GM19025 (cell line): ENCODE measurements around the gene BOLA3.
"Not testable (repeated sequence)": the region's sequence is repeated elsewhere in the genome, so short reads cannot be mapped to it uniquely, and the experiment has no call there.

Experiments
- ATAC-seq: cut with Tn5 transposase; IDR thresholded peaks from one replicate; pipeline ENCODE4 v1.9.1; 2021; ENCODE audit warnings: mild to moderate bottlenecking, low read depth, moderate library complexity; ENCODE audit not compliant: unreplicated experiment

Gene BOLA3, protein sequence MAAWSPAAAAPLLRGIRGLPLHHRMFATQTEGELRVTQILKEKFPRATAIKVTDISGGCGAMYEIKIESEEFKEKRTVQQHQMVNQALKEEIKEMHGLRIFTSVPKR

DNA sequence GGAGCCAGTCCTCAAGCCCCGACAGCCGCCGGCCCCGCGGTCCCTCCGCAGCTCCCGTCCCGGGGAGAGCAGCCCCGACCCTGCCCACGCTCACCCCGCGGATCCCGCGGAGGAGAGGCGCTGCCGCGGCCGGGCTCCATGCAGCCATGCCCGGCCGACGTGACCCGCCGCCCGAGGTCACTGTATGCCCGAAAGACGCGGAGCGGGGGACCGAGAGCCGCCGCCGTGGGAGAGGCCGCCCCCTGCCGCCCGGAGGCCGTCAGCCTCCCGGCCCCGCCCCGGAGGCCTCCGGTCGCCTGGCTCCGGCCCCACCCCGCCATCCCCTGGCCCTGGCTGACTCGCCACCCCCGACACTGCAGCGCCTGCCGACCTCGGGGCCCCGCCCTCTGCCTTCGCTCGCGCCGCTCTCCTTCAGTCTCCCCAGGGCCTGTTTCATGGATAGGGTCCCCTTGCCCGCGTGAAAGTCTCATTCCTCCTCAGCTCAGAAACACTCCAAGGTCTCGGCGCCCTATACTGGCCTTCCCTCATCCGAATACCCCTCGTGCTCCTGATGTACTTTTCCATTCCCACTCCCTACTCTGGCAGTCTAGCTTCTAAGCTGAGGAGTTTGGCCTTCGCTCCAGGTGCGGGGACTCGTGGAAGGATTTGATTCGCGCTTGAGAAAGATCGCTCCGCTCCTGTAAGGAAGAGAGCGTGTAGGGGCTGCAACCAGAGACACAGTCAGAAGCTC, at the start of gene BOLA3:
BOLA3 (minus strand) TSS at position 186 of the 730 bp plus-strand sequence; CDS start at position 148, 38 bp downstream.
- ATAC-seq = peak; percentile 94

GRCh38 chr2:74197049-74197448, 49.3 kb upstream of the BOLA3 start:
- no peak for ATAC-seq

- ATAC-seq = no peak
These were observed 47.1 kb upstream of the BOLA3 start for GRCh38 chr2:74194799-74195198.

DNA sequence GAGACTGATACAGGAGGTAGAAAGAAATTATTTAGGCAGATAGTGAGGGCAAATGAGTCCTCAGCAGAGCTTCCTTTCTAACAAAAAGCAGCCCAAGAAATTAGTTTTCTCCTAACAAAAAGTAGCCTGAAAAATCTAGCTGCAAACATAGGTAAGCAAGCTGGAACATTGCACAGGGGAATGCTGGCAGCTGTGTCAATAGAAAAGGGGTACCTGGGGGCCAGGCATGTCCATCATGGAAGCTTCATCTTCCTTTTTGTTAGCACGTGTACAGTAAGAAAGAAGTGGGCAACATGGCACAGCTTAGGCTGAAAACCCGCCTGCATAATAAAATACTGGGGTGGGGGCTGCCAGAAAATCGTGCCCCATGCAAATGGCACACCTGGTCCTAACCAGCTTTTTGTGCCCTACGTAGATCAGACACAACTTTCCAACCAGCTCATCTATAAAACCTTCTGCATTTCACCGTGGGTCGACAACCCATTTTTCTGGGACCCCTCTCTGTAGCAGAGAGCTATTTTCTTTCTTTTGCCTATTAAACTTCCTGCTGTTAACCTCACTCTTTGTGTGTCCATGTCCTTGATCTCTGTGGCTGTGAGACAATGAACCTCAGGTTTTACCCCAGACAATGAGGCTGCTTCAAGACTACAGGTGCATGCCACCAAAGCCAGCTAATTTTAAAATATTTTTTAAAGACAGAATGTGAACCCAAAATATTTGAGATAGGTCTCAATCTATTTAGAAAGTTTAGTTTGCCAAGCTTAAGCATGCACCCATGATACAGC, 44.1 kb upstream of the BOLA3 start:
- no peak for ATAC-seq

GRCh38 chr2:74188696-74189095, 41.0 kb upstream of the BOLA3 start:
- no peak for ATAC-seq

- ATAC-seq = no peak
These were observed 40.4 kb upstream of the BOLA3 start for GRCh38 chr2:74188018-74188601.

DNA sequence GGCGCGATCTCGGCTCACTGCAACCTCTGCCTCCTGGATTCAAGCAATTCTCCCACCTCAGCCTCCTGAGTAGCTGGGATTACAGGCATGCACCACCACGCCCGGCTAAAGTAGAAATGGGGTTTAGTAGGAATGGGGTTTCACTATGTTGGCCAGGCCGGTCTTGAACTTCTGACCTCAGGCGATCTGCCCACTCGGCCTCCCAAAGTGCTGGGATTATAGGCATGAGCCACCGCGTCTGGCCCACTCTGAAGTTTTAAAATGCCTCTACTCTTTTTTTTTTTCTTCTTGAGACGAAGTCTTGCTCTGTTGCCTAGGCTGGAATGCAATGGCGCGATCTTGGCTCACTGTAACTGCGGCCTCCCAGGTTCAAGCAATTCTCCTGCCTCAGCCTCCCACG, 39.0 kb upstream of the BOLA3 start:
- not testable (repeated sequence) for ATAC-seq

DNA sequence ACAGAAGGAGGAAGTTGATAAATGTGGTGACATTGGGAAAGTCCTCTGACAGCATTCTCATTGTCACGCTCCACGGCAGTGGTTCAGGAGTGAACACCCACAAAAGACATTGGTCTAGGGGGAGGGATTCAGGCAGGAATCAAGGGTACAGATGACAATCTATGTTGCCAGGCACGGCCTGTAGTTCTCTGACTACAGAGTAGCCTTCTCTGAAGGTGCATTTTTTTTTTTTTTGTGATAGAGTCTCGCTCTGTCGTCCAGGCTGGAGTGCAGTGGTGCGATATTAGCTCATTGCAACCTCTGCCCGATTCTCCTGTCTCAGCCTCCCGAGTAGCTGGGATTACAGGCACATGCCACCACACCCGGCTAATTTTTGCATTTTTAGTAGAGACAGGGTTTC, 38.3 kb upstream of the BOLA3 start:
- ATAC-seq = peak; percentile 70

DNA sequence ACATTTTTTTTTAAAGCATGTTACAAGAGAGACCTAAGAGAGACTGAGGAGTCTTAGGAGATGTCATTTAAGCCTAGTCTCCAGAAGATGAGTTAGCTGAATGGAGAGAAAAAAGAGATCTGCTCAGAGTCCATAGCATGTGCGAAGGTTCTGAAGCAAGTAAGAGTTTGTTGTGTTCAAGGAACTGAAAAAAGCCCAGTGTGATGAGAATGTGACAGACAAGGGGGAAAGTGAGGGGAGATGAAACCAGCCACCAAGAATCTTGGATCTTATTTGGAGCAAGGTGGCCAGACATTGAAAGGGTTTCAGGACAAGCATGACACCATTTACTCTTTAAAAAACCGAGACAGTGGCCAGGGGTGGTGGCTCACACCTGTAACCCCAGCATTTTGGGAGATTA, 36.2 kb upstream of the BOLA3 start:
- ATAC-seq = no peak

GRCh38 chr2:74181739-74182138, 34.0 kb upstream of the BOLA3 start:
- no peak for ATAC-seq

- no peak for ATAC-seq
These were observed 31.6 kb upstream of the BOLA3 start for GRCh38 chr2:74179063-74179865.

DNA sequence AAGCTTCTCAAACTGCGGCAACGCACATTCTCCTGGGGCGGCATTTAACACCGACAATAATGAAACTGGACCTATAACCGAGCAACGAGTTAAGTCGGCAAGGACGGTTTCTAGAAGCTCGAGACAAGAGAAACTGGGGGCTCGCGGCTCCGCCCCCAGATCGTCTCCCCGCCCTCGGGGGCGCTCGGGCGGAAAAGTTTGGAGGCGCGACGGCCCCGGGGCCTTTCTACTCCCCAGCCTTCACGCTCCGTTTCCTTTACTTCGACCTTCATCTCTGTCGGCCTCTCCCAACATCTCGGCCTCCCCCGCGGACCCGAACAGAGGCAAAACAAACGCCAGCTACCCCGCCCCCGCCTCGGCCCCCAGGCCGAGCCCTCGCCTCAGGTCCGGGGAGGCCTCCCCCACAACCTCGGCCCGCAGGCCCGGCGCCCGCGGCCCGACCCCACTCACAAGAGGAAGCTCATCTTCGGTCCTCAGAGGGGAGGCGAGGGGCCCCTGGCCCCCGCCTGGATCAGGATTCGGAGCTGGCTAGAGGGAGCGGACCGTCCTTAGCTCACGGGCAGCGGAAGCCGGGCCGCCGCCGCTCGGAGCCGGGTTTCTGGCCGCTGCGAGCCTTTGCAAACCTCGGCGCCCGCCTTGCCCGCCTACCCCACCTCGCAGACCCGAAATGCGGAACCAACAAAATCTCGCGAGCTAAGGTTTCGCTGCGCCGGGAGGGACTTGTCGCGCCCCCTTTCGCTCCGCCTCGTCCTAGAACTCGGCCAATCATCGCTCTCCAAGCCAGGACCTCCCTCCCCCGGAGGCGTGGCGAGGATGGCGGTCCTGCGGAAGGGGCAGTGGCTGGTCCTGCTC, 30.7 kb upstream of the BOLA3 start, which contains the start of gene MOB1A:
MOB1A (minus strand) TSS at position 669 of the 852 bp plus-strand sequence; CDS start at position 464, 205 bp downstream.
- peak; percentile 75 for ATAC-seq

DNA sequence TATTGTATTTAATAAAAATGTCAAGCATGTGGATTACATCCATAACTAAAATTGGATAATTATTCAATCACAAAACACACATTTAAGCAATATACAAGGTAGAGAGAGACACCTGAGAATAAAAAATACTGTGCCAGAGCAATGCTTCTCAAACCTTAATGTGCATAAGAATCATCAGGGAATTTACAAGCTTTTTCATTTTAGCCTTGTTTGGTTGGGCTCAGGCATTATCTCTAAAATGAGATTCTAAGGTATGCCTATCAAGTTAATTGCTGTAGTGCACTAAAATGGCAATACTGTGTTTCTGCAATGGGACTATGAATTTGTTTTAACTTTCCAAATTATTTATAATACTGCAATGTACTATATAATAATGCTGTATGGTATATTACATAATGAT, 30.0 kb upstream of the BOLA3 start:
- ATAC-seq = no peak

DNA sequence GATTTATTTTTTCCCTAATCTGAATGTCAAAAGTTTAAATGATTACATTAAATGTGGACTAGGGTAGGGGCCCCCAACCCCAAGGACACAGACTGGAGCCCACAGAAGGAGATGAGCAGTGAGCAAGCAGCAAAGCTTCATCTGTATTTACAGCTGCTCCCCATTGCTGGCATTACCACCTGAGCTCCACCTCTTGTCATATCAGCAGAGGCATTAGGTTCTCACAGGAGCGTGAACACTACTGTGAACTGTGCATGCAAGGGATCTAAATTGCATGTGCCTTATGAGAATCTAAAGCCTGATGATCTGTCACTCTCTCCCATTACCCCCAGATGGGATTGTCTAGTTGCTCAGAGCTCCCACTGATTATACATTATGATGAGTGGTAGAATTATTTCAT, 27.2 kb upstream of the BOLA3 start:
- ATAC-seq = no peak

- no peak for ATAC-seq
These were observed 21.0 kb upstream of the BOLA3 start for GRCh38 chr2:74168739-74169138.

DNA sequence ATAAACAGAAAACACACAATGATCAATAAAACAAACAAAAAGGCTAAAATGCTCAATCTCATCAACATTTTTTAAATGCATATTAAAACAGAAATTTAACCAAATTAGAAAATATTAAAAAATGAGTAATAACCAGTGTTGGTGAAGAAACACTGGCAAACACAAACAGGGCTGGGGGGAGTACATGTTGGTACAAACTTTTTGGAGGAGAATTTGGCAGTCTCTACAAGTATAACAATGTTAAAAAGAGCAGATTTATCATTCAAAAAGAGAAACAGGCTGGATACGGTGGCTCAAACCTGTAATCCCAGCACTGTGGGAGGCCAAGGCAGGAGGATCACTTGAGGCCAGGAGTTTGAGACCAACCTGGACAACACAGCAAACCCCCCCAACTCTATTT, 17.0 kb upstream of the BOLA3 start:
- ATAC-seq = no peak

- ATAC-seq = no peak
These were observed 15.2 kb upstream of the BOLA3 start for GRCh38 chr2:74162951-74163350.

DNA sequence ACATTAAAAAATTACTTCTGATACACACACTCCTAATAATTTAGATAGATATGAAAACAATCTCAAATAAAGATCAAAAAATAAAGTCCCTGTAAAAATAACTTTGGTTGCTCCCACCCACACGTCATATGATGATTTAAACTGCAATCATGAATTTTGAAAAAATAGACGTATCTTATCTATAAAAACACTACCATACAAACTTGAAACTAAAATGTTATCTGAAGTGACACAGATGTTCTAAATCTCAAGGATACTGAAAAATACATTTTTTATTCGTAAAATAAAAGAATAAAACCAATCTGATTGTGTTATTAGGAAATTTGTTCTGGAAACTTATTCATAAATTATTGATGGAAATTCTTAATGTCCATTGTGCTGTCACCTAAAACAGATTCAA, 8.1 kb upstream of the BOLA3 start:
- ATAC-seq = no peak

DNA sequence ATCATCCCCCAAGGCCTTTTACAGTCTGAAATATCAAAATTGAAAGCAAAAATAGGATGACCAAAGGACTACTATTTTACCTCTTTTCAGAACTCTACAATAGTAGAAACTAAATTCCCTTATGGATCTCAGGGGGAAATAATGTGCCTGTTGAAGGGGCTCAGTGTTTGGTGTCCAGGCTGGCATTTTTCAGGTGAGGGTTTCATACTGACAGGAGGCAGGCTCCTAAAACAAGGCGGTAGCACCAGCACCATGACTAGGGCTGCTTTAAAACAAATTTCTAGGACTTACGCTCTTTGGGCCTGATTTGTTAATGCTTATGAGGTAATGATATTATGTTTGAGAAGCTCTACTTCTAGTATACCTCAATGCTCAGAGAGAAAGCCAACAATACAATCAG, 5.2 kb upstream of the BOLA3 start:
- ATAC-seq = no peak
